Measurements from ENCODE around the gene RFPL1. TPM values are rescaled to one million over a fixed set of nuclear protein-coding genes. Genes with fewer than 3 reads are reported as not detected.

Gene RFPL1
- not detected for total RNA-seq

DNA sequence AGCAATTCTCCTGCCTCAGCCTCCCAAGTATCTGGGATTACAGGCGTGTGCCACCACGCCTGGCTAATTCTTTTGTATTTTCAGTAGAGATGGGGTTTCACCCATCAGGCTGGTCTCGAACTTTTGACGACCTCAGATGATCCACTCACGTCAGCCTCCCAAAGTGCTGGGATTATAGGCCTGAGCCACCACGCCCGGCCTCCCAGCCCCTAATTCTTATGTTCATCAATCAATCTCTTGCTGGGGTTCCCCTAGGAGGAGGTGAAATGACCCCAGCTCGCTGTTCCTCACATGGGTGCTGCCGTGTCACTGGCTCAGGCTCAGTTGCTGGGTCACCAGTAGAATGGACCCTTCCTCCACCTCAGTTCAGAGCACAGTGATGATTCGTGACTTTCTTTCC, at the start of gene RFPL1:
RFPL1 (plus strand) TSS at position 301 of the 400 bp plus-strand sequence.

DNA sequence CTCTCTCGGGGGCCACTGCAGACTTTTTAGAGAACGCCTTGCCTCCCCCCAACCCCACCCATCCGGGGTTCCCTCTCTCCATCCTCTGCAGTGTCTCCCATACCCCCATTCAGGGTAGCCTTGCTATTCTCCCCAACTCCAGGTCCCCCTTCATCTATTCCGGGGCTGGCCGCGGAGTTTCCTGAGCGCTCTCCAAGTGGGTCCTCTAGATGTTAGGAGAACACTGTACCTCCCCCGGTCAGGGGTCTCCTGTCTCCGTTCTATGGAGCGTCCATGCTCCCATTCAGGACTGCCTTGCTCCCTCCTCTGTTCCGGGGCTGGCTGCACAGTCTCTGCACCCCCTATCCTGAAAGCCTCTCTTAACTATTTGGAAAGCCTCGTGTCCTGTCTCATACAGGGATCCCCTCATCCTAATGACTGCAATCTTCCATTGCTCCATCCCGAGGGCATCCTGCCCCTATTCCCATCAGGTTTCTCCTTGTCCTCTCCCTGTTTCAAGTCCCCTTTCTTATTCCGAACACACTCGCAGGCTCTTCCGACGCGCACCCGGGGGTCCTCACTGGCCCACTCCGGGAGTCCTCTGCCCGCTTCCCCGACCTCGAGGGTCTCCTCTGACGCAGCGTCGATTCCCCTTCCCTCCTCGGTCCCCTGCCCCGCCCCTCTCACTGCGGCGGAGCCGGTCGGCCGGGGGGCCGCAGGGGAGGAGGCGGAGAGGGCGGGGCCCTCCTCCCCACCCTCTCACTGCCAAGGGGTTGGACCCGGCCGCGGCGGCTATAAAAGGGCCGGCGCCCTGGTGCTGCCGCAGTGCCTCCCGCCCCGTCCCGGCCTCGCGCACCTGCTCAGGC, 41.3 kb downstream of the RFPL1 start, which contains the start of gene NEFH:
NEFH (plus strand) TSS at position 802 of the 845 bp plus-strand sequence. CDS start 45 bp downstream, outside the sequence.

Small RNAs within 50 kb of the gene (small RNA-seq; reads per million reads assigned to genes)
- gene AC000041.1: 0 reads per million in 2 donors

Other genes starting within 250 kb of the RFPL1 start
- under 1 TPM in 1 of 2 donors, not detected in 1; under 0.01 TPM for gene EMID1, start 232.7 kb upstream of the RFPL1 start, total RNA-seq
- 10 to 100 TPM; 35.0 to 39.6 TPM for gene RHBDD3, start 170.6 kb upstream of the RFPL1 start, total RNA-seq
- 100 to 1,000 TPM; 171 to 209 TPM for gene EWSR1, start 170.3 kb upstream of the RFPL1 start, total RNA-seq
- 10 to 100 TPM; 17.6 to 18.3 TPM for gene GAS2L1, start 131.9 kb upstream of the RFPL1 start, total RNA-seq
- gene RASL10A, start 122.9 kb upstream of the RFPL1 start, total RNA-seq: not detected
- gene AP1B1, start 50.0 kb upstream of the RFPL1 start, total RNA-seq: 10 to 100 TPM; 66.6 to 77.8 TPM
- 1 to 10 TPM in 1 of 2 donors, not detected in 1; 1.3 TPM for gene NEFH, start 41.6 kb downstream of the RFPL1 start, total RNA-seq
- gene THOC5, start 115.2 kb downstream of the RFPL1 start, total RNA-seq: 10 to 100 TPM; 26.5 to 38.3 TPM
- 10 to 100 TPM; 42.0 to 49.6 TPM for gene NIPSNAP1, start 142.5 kb downstream of the RFPL1 start, total RNA-seq
- gene NF2, start 165.1 kb downstream of the RFPL1 start, total RNA-seq: 10 to 100 TPM; 56.1 to 67.9 TPM

All from melanocyte of skin (primary cell).